Measurements from ENCODE around the gene CMIP. TPM values are rescaled to one million over a fixed set of nuclear protein-coding genes. Genes with fewer than 3 reads are reported as not detected.

Gene CMIP
- total and polyA plus RNA-seq, 10 of the 15 experiments (the other 5 are each of a cell fraction or from before 2014, with no cell fraction given), result 1.2 to 43.2 (median 4.4) TPM

GRCh38 chr16:81519301-81520150 is 74.9 kb downstream of the CMIP start:
- H2AFZ ChIP-seq (ENCODE audit: control insufficient read depth, low read depth, low read length), result no peak overlapping the region
- intact Hi-C loops (cut with micrococcal nuclease; ENCODE audit: unreplicated experiment), result loop anchor here (1.0 to 5.0 kb wide), 4 partner anchors 38 to 117 kb away; no protein-coding TSS in a partner anchor
- in situ Hi-C loops (cut with MboI), result no loop called here
- H3K27ac ChIP-seq (ENCODE audit: control insufficient read depth, insufficient read depth), result peak overlapping the region; percentile 42; the same call in 1 of the 2 replicates
- ChIA-PET POLR2A (interaction anchor here (1.0 kb wide), 1 partner anchor 46 kb away, joined by 5 read pairs; no protein-coding TSS in a partner anchor), RAD21 (ENCODE audit: unreplicated experiment) (interaction anchor here (0.6 to 3.5 kb wide), 5 partner anchors 34 to 90 kb away, joined by 3 to 17 read pairs (median 5); no protein-coding TSS in a partner anchor), SMC1A (ENCODE audit: uncharacterized antibody, unreplicated experiment) (interaction anchor here (0.7 to 1.9 kb wide), 7 partner anchors 16 to 198 kb away, joined by 3 to 5 read pairs (median 3); no protein-coding TSS in a partner anchor), CTCF (interaction anchor here (0.7 to 1.7 kb wide), 4 partner anchors 36 to 178 kb away, joined by 3 read pairs; no protein-coding TSS in a partner anchor)
- no peak overlapping the region for H3K4me3 ChIP-seq
- H3K4me2 ChIP-seq (ENCODE audit: control insufficient read depth, insufficient read depth), result peak overlapping the region; percentile 36
- peak; percentile 90 for ATAC-seq
- peaks cover 2% of the 10 kb centered on the region; the same call in 1 of the 2 replicates for H3K79me2 ChIP-seq (ENCODE audit: control insufficient read depth, insufficient read depth, low read length)
- peak; percentile 83 for FAIRE-seq
- H4K20me1 ChIP-seq (ENCODE audit: control insufficient read depth, insufficient read depth), result no peaks in the 10 kb centered on the region
- H3K9ac ChIP-seq (ENCODE audit: control insufficient read depth, insufficient read depth, low read length), result no peak overlapping the region; the same call in 1 of the 2 replicates
- H3K4me1 ChIP-seq (ENCODE audit: control insufficient read depth, insufficient read depth, low read length), result peaks cover 31% of the 10 kb centered on the region
- DNase-seq (ENCODE audit: low read depth, low spot score), result peak; percentile 49
- H3K36me3 ChIP-seq (ENCODE audit: control insufficient read depth in 2 of 2, insufficient read depth in 2 of 2, low read length in 1 of 2), result peaks cover 5 to 9% of the 10 kb centered on the region in 2 experiments; a peak in 3 of 4 replicates
- no TSS peak for BruUV-seq (replicated peaks)
- H3K27me3 ChIP-seq (replicated peaks in 1 of 2; ENCODE audit: control insufficient read depth in 2 of 2, insufficient read depth in 2 of 2, low read length in 1 of 2), result no peaks in the 10 kb centered on the region
- 64% methylated on average over 9 of the region's 9 CpGs for WGBS (ENCODE audit: insufficient coverage, insufficient replicate concordance, low lambda C conversion rate, missing lambda C conversion rate)
- H3K9me3 ChIP-seq (replicated peaks; ENCODE audit: control insufficient read depth, insufficient read depth, low read length), result no peaks in the 10 kb centered on the region; the same call in 1 of the 3 replicates
- no peak for TF ChIP-seq FOXM1 (IDR thresholded peaks at IDR 0.05; ENCODE audit: low read depth, low read length)
- no peak for TF ChIP-seq PAX8 (IDR thresholded peaks at IDR 0.05)
- TF ChIP-seq RUNX3 (IDR thresholded peaks at IDR 0.05; ENCODE audit: low read length), result peak; percentile 34; the same call in 1 of the 2 replicates
- TF ChIP-seq HDAC2 (IDR thresholded peaks at IDR 0.05), result no peak
- no peak for TF ChIP-seq SMC3 (IDR thresholded peaks at IDR 0.05; ENCODE audit: borderline replicate concordance, low read length)
- no peak for TF ChIP-seq SREBF2 (IDR thresholded peaks at IDR 0.05; ENCODE audit: low read length)
- no peak for TF ChIP-seq CREM (IDR thresholded peaks at IDR 0.05; ENCODE audit: low read depth)
- TF ChIP-seq, protein P1, sequence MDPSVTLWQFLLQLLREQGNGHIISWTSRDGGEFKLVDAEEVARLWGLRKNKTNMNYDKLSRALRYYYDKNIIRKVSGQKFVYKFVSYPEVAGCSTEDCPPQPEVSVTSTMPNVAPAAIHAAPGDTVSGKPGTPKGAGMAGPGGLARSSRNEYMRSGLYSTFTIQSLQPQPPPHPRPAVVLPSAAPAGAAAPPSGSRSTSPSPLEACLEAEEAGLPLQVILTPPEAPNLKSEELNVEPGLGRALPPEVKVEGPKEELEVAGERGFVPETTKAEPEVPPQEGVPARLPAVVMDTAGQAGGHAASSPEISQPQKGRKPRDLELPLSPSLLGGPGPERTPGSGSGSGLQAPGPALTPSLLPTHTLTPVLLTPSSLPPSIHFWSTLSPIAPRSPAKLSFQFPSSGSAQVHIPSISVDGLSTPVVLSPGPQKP (IDR thresholded peaks at IDR 0.05; ENCODE audit: low read depth, low read length), result no peak
- no peak for TF ChIP-seq STAT3 (IDR thresholded peaks at IDR 0.05; ENCODE audit: low read depth, low read length)
- TF ChIP-seq MEF2A (IDR thresholded peaks at IDR 0.05; ENCODE audit: insufficient read depth, low read depth, low read length), result no peak
- TF ChIP-seq TAF1 (IDR thresholded peaks at IDR 0.05; ENCODE audit: borderline replicate concordance, low read depth, low read length), result no peak
- TF ChIP-seq, protein P2, sequence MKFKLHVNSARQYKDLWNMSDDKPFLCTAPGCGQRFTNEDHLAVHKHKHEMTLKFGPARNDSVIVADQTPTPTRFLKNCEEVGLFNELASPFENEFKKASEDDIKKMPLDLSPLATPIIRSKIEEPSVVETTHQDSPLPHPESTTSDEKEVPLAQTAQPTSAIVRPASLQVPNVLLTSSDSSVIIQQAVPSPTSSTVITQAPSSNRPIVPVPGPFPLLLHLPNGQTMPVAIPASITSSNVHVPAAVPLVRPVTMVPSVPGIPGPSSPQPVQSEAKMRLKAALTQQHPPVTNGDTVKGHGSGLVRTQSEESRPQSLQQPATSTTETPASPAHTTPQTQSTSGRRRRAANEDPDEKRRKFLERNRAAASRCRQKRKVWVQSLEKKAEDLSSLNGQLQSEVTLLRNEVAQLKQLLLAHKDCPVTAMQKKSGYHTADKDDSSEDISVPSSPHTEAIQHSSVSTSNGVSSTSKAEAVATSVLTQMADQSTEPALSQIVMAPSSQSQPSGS (IDR thresholded peaks at IDR 0.05; ENCODE audit: low read length), result no peak
- no peak for TF ChIP-seq MLLT1 (IDR thresholded peaks at IDR 0.05)
- no peak for TF ChIP-seq SUZ12 (IDR thresholded peaks at IDR 0.05; ENCODE audit: unreplicated experiment)
- TF ChIP-seq FOXK2 (IDR thresholded peaks at IDR 0.05), result no peak
- TF ChIP-seq MXI1 (IDR thresholded peaks at IDR 0.05; ENCODE audit: low read depth, low read length), result no peak
- TF ChIP-seq TCF12 (IDR thresholded peaks at IDR 0.05; ENCODE audit: low read depth, low read length), result no peak
- no peak for TF ChIP-seq NKRF (conservative IDR thresholded peaks at IDR 0.05)

Measured in GM12878 (cell line).